T-cell (primary cell): ENCODE measurements around the gene KIN. TPM values are rescaled to one million over a fixed set of nuclear protein-coding genes. Genes with fewer than 3 reads are reported as not detected.

ENCODE experiments used
- ATAC-seq, 4 experiments: fragments of 200-7000 bp in 3 of 4; fragments of 150-1000 bp in 1 of 4; cut with Tn5 transposase; replicated peaks in 1 of 4; 1 replicate in 3 of 4; 2 replicates in 1 of 4; pipeline ENCODE4 v1.10.0; 2021; ENCODE audit warnings: moderate library complexity in 3 of 4, mild to moderate bottlenecking in 2 of 4, moderate number of reproducible peaks in 1 of 4
- CTCF ChIA-PET, 2 donors: fragments of 300-600 bp; sonication (Branson Sonifier 250); formaldehyde crosslinking; loops; one replicate each; lab custom pipeline; 2022; ENCODE audit warnings: antibody characterized with exemption in 2 of 2; lab: Charles Lee
- POLR2A ChIA-PET, 2 donors: fragments of 300-600 bp; sonication (Branson Sonifier 250); formaldehyde crosslinking; loops; one replicate each; lab custom pipeline; 2022; ENCODE audit warnings: antibody characterized with exemption in 2 of 2; lab: Charles Lee
- DNase-seq, 35 experiments: peaks; one replicate each; pipeline versions ENCODE4 v3.0.0 to v3.0.0-alpha.2; 2013 to 2023
- H3K27ac ChIP-seq: one replicate; pipeline ENCODE4 v1.5.1; 2013; ENCODE audit warnings: low read length
- H3K27me3 ChIP-seq, 2 experiments: replicated peaks in 1 of 2; 1 replicate in 1 of 2; 2 replicates in 1 of 2; pipeline versions ENCODE4 v1.6.1 to v1.7.0; 2013; ENCODE audit warnings: low read length in 1 of 2, mixed read lengths in 1 of 2; ENCODE audit not compliant: control insufficient read depth in 2 of 2, insufficient read depth in 2 of 2; ENCODE audit errors: extremely low read depth in 1 of 2
- H3K36me3 ChIP-seq, 2 donors: 1 replicate in 1 of 2; 2 replicates in 1 of 2; pipeline versions ENCODE4 v1.6.1 to v1.7.0; 2013; ENCODE audit warnings: low read length in 1 of 2; ENCODE audit not compliant: control insufficient read depth in 2 of 2, insufficient read depth in 1 of 2; ENCODE audit errors: extremely low read depth in 1 of 2
- H3K4me1 ChIP-seq, 2 experiments: 1 replicate in 1 of 2; 2 replicates in 1 of 2; pipeline versions ENCODE4 v1.6.1 to v1.7.0; 2013; ENCODE audit warnings: low read length in 2 of 2, mixed read lengths in 1 of 2; ENCODE audit not compliant: insufficient read depth in 2 of 2, control insufficient read depth in 1 of 2; ENCODE audit errors: extremely low read depth in 1 of 2
- H3K4me3 ChIP-seq, 2 donors: 1 replicate in 1 of 2; 2 replicates in 1 of 2; pipeline versions ENCODE4 v1.5.1 to v1.7.0; 2013; ENCODE audit warnings: mild to moderate bottlenecking in 2 of 2, low read length in 1 of 2, moderate library complexity in 1 of 2; ENCODE audit not compliant: control insufficient read depth in 1 of 2; ENCODE audit errors: extremely low read depth in 1 of 2
- H3K9me3 ChIP-seq: 2 replicates; pipeline ENCODE4 v1.7.0; 2013
- H3K27ac Mint-ChIP-seq, 2 donors: one replicate each; pipeline ENCODE4 v1.8.0; 2020 to 2021; ENCODE audit warnings: mild to moderate bottlenecking in 2 of 2, mixed read lengths in 2 of 2
- H3K27me3 Mint-ChIP-seq, 2 donors: one replicate each; pipeline ENCODE4 v1.8.0; 2021 to 2022; ENCODE audit warnings: mixed read lengths in 2 of 2
- H3K36me3 Mint-ChIP-seq: one replicate; pipeline ENCODE4 v1.8.0; 2021; ENCODE audit warnings: mixed read lengths
- H3K4me1 Mint-ChIP-seq, 3 donors: one replicate each; pipeline ENCODE4 v1.8.0; 2020 to 2022; ENCODE audit warnings: mixed read lengths in 3 of 3, mild to moderate bottlenecking in 1 of 3
- H3K4me3 Mint-ChIP-seq, 3 donors: one replicate each; pipeline ENCODE4 v1.8.0; 2020 to 2022; ENCODE audit warnings: mild to moderate bottlenecking in 3 of 3, mixed read lengths in 3 of 3, moderate library complexity in 3 of 3
- H3K9me3 Mint-ChIP-seq, 3 donors: one replicate each; pipeline ENCODE4 v1.8.0; 2020 to 2022; ENCODE audit warnings: mixed read lengths in 3 of 3
- WGBS: methylation state at CpG from one replicate; pipeline ENCODE4 v1.1.5; 2013; ENCODE audit warnings: missing lambda C conversion rate; ENCODE audit not compliant: insufficient coverage; 5-methylcytosine and 5-hydroxymethylcytosine counted together
- total RNA-seq, 35 experiments: library from RNA in 6 of 35; stranded (reverse) in 6 of 35; fragments of 120-200 nt in 1 of 35; gene quantifications; one replicate each; pipeline versions ENCODE4 v1.2.1 to v1.2.4 and lab custom pipeline; 2013 to 2026

Gene KIN
- total RNA-seq, 5 donors from 2014 or later (not counting 1 experiment from before 2014, with no cell fraction given), result 7.1 to 13.3 (median 10.0) TPM

GRCh38 chr10:7766241-7766640, 21.6 kb downstream of the KIN start:
- Histone ChIP-seq H3K36me3 (peaks cover 3 to 66% of the 10 kb centered on the region in 2 donors), H3K4me3 (no peak overlapping the region), H3K27ac (no peak overlapping the region), H3K9me3 (no peaks in the 10 kb centered on the region), H3K27me3 (no peaks in the 10 kb centered on the region), H3K4me1 (no peaks in the 10 kb centered on the region)
- DNase-seq (no peak), ATAC-seq (no peak)
- ChIA-PET CTCF (no interaction called here), POLR2A (interaction anchor here in 1 of 2 donors (0.5 kb wide), 1 partner anchor 17 kb away, joined by 3 read pairs; no protein-coding TSS in a partner anchor)
- Mint-ChIP-seq H3K4me1 (no peaks in the 10 kb centered on the region), H3K36me3 (peaks cover 58% of the 10 kb centered on the region), H3K4me3 (no peak overlapping the region), H3K27ac (no peak overlapping the region), H3K27me3 (no peaks in the 10 kb centered on the region), H3K9me3 (no peaks in the 10 kb centered on the region)
- 100% methylated on average over 2 of the region's 3 CpGs for WGBS

- no peak for ATAC-seq
- Mint-ChIP-seq H3K4me3 (no peak overlapping the region), H3K27ac (no peak overlapping the region), H3K27me3 (no peaks in the 10 kb centered on the region), H3K36me3 (peaks cover 58% of the 10 kb centered on the region), H3K9me3 (no peaks in the 10 kb centered on the region), H3K4me1 (no peaks in the 10 kb centered on the region)
- no peak for DNase-seq
- WGBS, result 65% methylated on average over 4 of the region's 5 CpGs
- Histone ChIP-seq H3K9me3 (no peaks in the 10 kb centered on the region), H3K4me3 (no peak overlapping the region), H3K4me1 (no peaks in the 10 kb centered on the region), H3K36me3 (peaks cover 3 to 76% of the 10 kb centered on the region in 2 donors), H3K27me3 (no peaks in the 10 kb centered on the region), H3K27ac (no peak overlapping the region)
- CTCF ChIA-PET, result no interaction called here
- POLR2A ChIA-PET, result no interaction called here
Observed at GRCh38 chr10:7763929-7764328, 23.9 kb downstream of the KIN start.

GRCh38 chr10:7756360-7756992, 31.3 kb downstream of the KIN start:
- no peak overlapping the region for H3K4me3 Mint-ChIP-seq
- DNase-seq, result peak in 11 of 35 experiments; percentile 1 to 40 (median 5)
- H3K27ac Mint-ChIP-seq, result no peak overlapping the region
- no peaks in the 10 kb centered on the region for H3K27me3 Mint-ChIP-seq
- no peaks in the 10 kb centered on the region for H3K4me1 ChIP-seq
- H3K4me1 Mint-ChIP-seq, result no peaks in the 10 kb centered on the region
- WGBS, result 87% methylated on average over 2 of the region's 7 CpGs
- ATAC-seq, result no peak
- no peaks in the 10 kb centered on the region for H3K9me3 Mint-ChIP-seq
- no peak overlapping the region for H3K27ac ChIP-seq
- ChIA-PET CTCF (interaction anchor here (0.9 to 2.0 kb wide), 3 partner anchors 31 to 231 kb away, joined by 3 to 6 read pairs (median 3); partner anchors contain the start of genes ATP5F1C (in 1 of the 2) and KIN (in 1 of the 2)), POLR2A (no interaction called here)
- no peak overlapping the region for H3K4me3 ChIP-seq
- no peaks in the 10 kb centered on the region for H3K9me3 ChIP-seq
- peaks cover 63% of the 10 kb centered on the region for H3K36me3 Mint-ChIP-seq
- no peaks in the 10 kb centered on the region for H3K27me3 ChIP-seq
- H3K36me3 ChIP-seq, result peaks cover 9 to 71% of the 10 kb centered on the region in 2 donors

DNA sequence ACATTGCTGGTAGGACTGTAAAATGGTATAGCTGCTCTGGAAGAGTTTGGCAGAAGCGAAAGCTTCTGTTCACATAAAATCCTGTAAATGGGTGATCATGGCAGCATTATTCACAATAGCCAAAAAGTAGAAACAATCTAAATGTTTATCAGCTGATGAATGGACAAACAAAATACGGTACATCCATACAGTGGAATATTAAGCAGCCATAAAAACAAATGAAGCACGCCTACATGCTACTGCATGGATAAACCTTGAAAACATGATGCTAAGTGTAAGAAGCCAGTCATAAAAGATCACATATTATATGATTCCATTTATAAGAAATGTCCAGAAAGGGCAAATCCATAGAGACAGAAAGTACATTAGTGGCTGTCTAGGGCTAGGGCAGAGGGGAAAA, 32.7 kb downstream of the KIN start:
- ATAC-seq (no peak), DNase-seq (no peak)
- ChIA-PET POLR2A (no interaction called here), CTCF (no interaction called here)
- no peaks in the 10 kb centered on the region for H3K4me1 ChIP-seq
- H3K27me3 ChIP-seq, result no peaks in the 10 kb centered on the region
- peaks cover 11 to 63% of the 10 kb centered on the region in 2 donors for H3K36me3 ChIP-seq
- Mint-ChIP-seq H3K4me1 (no peaks in the 10 kb centered on the region), H3K9me3 (no peaks in the 10 kb centered on the region), H3K36me3 (peaks cover 60% of the 10 kb centered on the region), H3K4me3 (no peak overlapping the region), H3K27me3 (no peaks in the 10 kb centered on the region), H3K27ac (no peak overlapping the region)
- H3K27ac ChIP-seq, result no peak overlapping the region
- WGBS, result 100% methylated on average over 1 of the region's 3 CpGs
- no peaks in the 10 kb centered on the region for H3K9me3 ChIP-seq
- H3K4me3 ChIP-seq, result no peak overlapping the region

DNA sequence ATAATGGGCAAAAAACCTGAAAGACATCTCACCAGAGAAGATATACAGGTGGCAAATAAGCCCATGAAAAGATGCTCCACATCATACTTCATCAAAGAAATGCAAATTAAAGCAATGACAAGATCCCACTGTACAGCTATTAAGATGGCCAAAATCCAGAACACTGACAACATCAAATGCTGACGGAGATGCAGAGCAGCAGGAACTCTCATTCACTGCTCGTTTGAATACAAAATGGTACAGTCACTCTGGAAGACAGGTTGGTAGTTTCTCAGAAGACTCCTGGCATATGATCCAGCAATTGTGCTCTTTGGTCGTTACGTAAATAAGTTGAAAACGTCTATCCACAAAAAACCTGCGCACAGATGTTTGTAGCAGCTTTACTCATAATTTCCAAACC, 35.5 kb downstream of the KIN start:
- Mint-ChIP-seq H3K4me1 (no peaks in the 10 kb centered on the region), H3K27me3 (no peaks in the 10 kb centered on the region), H3K4me3 (no peak overlapping the region), H3K27ac (no peak overlapping the region), H3K9me3 (no peaks in the 10 kb centered on the region), H3K36me3 (peaks cover 46% of the 10 kb centered on the region)
- 96% methylated on average over 2 of the region's 6 CpGs for WGBS
- Histone ChIP-seq H3K4me1 (no peaks in the 10 kb centered on the region), H3K27ac (no peak overlapping the region), H3K9me3 (no peaks in the 10 kb centered on the region), H3K4me3 (no peak overlapping the region), H3K36me3 (peaks cover 11 to 41% of the 10 kb centered on the region in 2 donors), H3K27me3 (no peaks in the 10 kb centered on the region)
- POLR2A ChIA-PET, result interaction anchor here in 1 of 2 donors (0.6 kb wide), 1 partner anchor 225 kb away, joined by 6 read pairs; no protein-coding TSS in a partner anchor
- CTCF ChIA-PET, result interaction anchor here in 1 of 2 donors (0.6 kb wide), 1 partner anchor 76 kb away, joined by 4 read pairs; no protein-coding TSS in a partner anchor
- ATAC-seq, result no peak
- no peak for DNase-seq

GRCh38 chr10:7750222-7750621, 37.6 kb downstream of the KIN start:
- H3K36me3 Mint-ChIP-seq, result peaks cover 38% of the 10 kb centered on the region
- ChIA-PET CTCF (no interaction called here), POLR2A (no interaction called here)
- no peak overlapping the region for H3K4me3 ChIP-seq
- no peak overlapping the region for H3K27ac ChIP-seq
- no peak overlapping the region for H3K4me3 Mint-ChIP-seq
- H3K4me1 Mint-ChIP-seq, result no peaks in the 10 kb centered on the region
- no peaks in the 10 kb centered on the region for H3K9me3 ChIP-seq
- no peaks in the 10 kb centered on the region for H3K4me1 ChIP-seq
- no peak for ATAC-seq
- H3K27me3 Mint-ChIP-seq, result no peaks in the 10 kb centered on the region
- no peak overlapping the region for H3K27ac Mint-ChIP-seq
- WGBS, result 100% methylated on average over 2 of the region's 5 CpGs
- H3K27me3 ChIP-seq, result no peaks in the 10 kb centered on the region
- no peak for DNase-seq
- no peaks in the 10 kb centered on the region for H3K9me3 Mint-ChIP-seq
- H3K36me3 ChIP-seq, result peaks cover 8 to 33% of the 10 kb centered on the region in 2 donors
